Measurements from ENCODE around the gene CAPN12. TPM values are rescaled to one million over a fixed set of nuclear protein-coding genes. Genes with fewer than 3 reads are reported as not detected.

Gene CAPN12
- polyA plus RNA-seq, 2 of the 4 experiments (the other 2 are of a cell fraction): 10.0 to 11.7 TPM

- TF ChIP-seq RFX5 (IDR thresholded peaks at IDR 0.05) (no peak), ATOH8 (CRISPR knock-in tag; IDR thresholded peaks at IDR 0.05; ENCODE audit: low read depth) (peak; percentile 15; the same call in 1 of the 2 replicates), RNF2 (IDR thresholded peaks at IDR 0.05; ENCODE audit: borderline replicate concordance, low read depth) (no peak), HMGXB4 (CRISPR knock-in tag; IDR thresholded peaks at IDR 0.05; ENCODE audit: borderline replicate concordance) (0 out of 2 replicates have a peak, but pooled peaks have one; percentile 45), TFCP2L1 (CRISPR knock-in tag; IDR thresholded peaks at IDR 0.05) (peak; percentile 93), POLR2A (IDR thresholded peaks at IDR 0.05; ENCODE audit: low read length) (no peak), ELK1 (IDR thresholded peaks at IDR 0.05; ENCODE audit: low read depth, low read length) (no peak), KDM1A (IDR thresholded peaks at IDR 0.05; ENCODE audit: low read depth) (no peak), SMC3 (IDR thresholded peaks at IDR 0.05) (no peak), RAD21 (conservative IDR thresholded peaks at IDR 0.05 in 1 of 2, IDR thresholded peaks at IDR 0.05 in 1 of 2) (no peak), MYC (IDR thresholded peaks at IDR 0.05; ENCODE audit: borderline replicate concordance, low read length) (no peak; the same call in 1 of the 2 replicates), CHD2 (IDR thresholded peaks at IDR 0.05; ENCODE audit: low read length, partially characterized antibody) (no peak), E2F6 (IDR thresholded peaks at IDR 0.05; ENCODE audit: borderline replicate concordance, low read depth) (no peak), EP300 (IDR thresholded peaks at IDR 0.05) (no peak), ZC3H11A (IDR thresholded peaks at IDR 0.05) (no peak), RCOR1 (IDR thresholded peaks at IDR 0.05; ENCODE audit: low read depth, low read length) (no peak), EHMT2 (IDR thresholded peaks at IDR 0.05; ENCODE audit: low read depth) (no peak)
- TF ChIP-seq, protein P1, sequence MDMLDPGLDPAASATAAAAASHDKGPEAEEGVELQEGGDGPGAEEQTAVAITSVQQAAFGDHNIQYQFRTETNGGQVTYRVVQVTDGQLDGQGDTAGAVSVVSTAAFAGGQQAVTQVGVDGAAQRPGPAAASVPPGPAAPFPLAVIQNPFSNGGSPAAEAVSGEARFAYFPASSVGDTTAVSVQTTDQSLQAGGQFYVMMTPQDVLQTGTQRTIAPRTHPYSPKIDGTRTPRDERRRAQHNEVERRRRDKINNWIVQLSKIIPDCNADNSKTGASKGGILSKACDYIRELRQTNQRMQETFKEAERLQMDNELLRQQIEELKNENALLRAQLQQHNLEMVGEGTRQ (IDR thresholded peaks at IDR 0.05): no peak; the same call in 1 of the 2 replicates
- TF ChIP-seq, protein P2, sequence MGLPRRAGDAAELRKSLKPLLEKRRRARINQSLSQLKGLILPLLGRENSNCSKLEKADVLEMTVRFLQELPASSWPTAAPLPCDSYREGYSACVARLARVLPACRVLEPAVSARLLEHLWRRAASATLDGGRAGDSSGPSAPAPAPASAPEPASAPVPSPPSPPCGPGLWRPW (IDR thresholded peaks at IDR 0.05): no peak
- TF ChIP-seq, protein P3, sequence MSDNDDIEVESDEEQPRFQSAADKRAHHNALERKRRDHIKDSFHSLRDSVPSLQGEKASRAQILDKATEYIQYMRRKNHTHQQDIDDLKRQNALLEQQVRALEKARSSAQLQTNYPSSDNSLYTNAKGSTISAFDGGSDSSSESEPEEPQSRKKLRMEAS (IDR thresholded peaks at IDR 0.05): no peak
Measured at GRCh38 chr19:38682872-38683392, 61.3 kb downstream of the CAPN12 start (continued).

DNA sequence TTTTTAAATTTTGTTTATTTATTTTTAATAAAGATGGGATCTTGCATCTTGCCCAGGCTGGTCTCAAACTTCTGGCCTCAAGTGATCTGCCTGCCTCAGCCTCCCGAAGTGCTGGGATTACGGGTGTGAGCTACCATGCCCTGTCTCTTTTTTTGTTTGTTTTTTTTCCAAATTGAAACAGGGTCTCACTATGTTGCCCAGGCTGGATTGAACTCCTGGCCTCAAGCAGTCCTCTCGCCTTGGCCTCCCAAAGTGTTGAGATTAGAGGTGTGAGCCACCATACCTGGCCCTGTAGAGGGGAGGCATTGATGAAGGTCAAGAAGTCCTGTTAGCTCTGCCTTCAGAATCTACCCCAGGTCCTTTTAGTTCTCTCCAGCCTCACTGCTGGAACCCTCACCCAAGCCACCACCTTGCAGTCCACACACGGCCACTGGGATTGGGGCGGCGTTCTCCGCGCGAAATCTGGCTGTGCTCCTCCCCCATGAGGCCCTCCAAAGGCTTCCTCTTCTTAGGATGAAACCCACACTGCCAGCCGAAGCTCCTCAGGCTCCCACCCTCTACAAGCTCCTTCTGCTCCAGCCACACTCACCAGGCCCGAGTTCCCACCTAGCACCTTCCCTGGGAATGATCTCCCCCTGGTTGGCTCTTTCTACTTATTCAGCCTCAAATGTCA, 61.9 kb downstream of the CAPN12 start:
- 94% methylated on average over 11 of the region's 11 CpGs for WGBS (ENCODE audit: missing lambda C conversion rate)
- no peak for ATAC-seq
- no peak for FAIRE-seq
- peaks cover 90% of the 10 kb centered on the region for H3K4me1 ChIP-seq
- no peak for DNase-seq (ENCODE audit: low read depth in 1 of 2, low spot score in 1 of 2)
- peak overlapping the region; percentile 93 to 94 for H3K27ac ChIP-seq
- ChIA-PET CTCF (interaction anchor here (0.7 to 18.2 kb wide), 9 partner anchors 9 to 251 kb away, joined by 3 to 336 read pairs (median 7); partner anchors contain the start of gene ACTN4), POLR2A (interaction anchor here (2.0 to 6.7 kb wide), 3 partner anchors 25 to 64 kb away, joined by 12 to 61 read pairs (median 38); partner anchors contain the start of genes ACTN4 and EIF3K)
- H3K9me3 ChIP-seq: peaks cover 7% of the 10 kb centered on the region; the same call in 2 of the 3 replicates
- peak overlapping the region; percentile 78 for H3K4me2 ChIP-seq
- TF ChIP-seq NFE2L2 (conservative IDR thresholded peaks at IDR 0.05; ENCODE audit: low read length): 0 out of 2 replicates have a peak, but pooled peaks have one; percentile 6
- peak; percentile 18 for TF ChIP-seq EHF (CRISPR knock-in tag; IDR thresholded peaks at IDR 0.05)
- 0 out of 2 replicates have a peak, but pooled peaks have one; percentile 28 for TF ChIP-seq NPAS2 (CRISPR knock-in tag; IDR thresholded peaks at IDR 0.05; ENCODE audit: borderline replicate concordance)
- TF ChIP-seq POLR2AphosphoS2 (conservative IDR thresholded peaks at IDR 0.05; ENCODE audit: low read length): no peak
- no peak for TF ChIP-seq JUNB (IDR thresholded peaks at IDR 0.05)
- no peak for TF ChIP-seq NR3C1 (IDR thresholded peaks at IDR 0.05)
- TF ChIP-seq TP53 (CRISPR knock-in tag; IDR thresholded peaks at IDR 0.05): no peak
- TF ChIP-seq HOXA7 (CRISPR knock-in tag; IDR thresholded peaks at IDR 0.05): no peak
- no peak for TF ChIP-seq RAD21 (conservative IDR thresholded peaks at IDR 0.05 in 1 of 2, IDR thresholded peaks at IDR 0.05 in 1 of 2)
- no peak for TF ChIP-seq FOSL2 (IDR thresholded peaks at IDR 0.05)
- peak; percentile 12; the same call in 1 of the 2 replicates for TF ChIP-seq FOSL2 (CRISPR knock-in tag; IDR thresholded peaks at IDR 0.05)
- peak overlapping the region; percentile 6; the same call in 2 of the 3 replicates for H3K4me3 ChIP-seq
